ENCODE results near the gene IGFL1. TPM values are rescaled to one million over a fixed set of nuclear protein-coding genes. Genes with fewer than 3 reads are reported as not detected.
"Not testable (repeated sequence)": the region's sequence is repeated elsewhere in the genome, so short reads cannot be mapped to it uniquely, and the experiment has no call there.

Gene IGFL1
- total and polyA plus RNA-seq, 2 of the 4 experiments (the other 2 are of a cell fraction) = not detected

DNA sequence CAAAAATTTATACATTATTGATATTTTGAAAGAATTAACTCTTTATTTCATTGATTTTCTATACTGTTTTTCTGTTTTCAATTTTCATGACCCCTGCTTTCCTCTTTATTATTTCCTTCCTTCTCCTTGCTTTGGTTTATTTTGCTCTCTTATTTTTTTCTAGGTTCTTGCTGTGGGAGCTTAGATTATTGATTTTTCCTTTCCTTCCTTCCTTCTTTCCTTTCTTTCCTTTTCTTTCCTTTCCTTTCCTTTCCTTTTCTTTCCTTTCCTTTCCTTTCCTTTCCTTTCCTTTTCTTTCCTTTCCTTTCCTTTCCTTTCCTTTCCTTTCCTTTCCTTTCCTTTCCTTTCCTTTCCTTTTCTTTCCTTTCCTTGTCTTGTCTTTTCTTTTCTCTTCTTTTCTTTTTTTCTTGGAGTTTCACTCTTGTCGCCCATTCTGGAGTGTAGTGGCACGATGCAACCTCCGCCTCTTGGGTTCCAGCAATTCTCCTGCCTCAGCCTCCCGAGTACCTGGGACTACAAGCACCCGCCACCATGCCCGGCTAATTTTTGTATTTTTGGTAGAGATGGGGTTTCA, 13.6 kb downstream of the IGFL1 start:
- WGBS, 2 experiments (ENCODE audit: extremely low coverage in 2 of 2, insufficient read length in 1 of 2) = no CpG with 5 or more reads among the region's 6 CpGs
- H4K91ac ChIP-seq (ENCODE audit: insufficient read depth, low read depth, low read length); H3K18ac ChIP-seq (ENCODE audit: low read depth, low read length); H3K4me1 ChIP-seq (ENCODE audit: control insufficient read depth, insufficient read depth, low read length); H3K9me3 ChIP-seq (ENCODE audit: control insufficient read depth, insufficient read depth, low read length); H2AFZ ChIP-seq (replicated peaks; ENCODE audit: low read length, poor library complexity); H3K9me1 ChIP-seq (ENCODE audit: insufficient read depth, low read length); H2AK5ac ChIP-seq (ENCODE audit: low read depth, low read length); H2BK120ac ChIP-seq (ENCODE audit: low read depth, low read length); H4K8ac ChIP-seq (ENCODE audit: low read depth in 2 of 2, low read length in 2 of 2); H3K36me3 ChIP-seq (ENCODE audit: control insufficient read depth, insufficient read depth, low read length); H3K56ac ChIP-seq (ENCODE audit: extremely low read depth, insufficient read depth, low read length); dilution Hi-C loops (cut with HindIII; ENCODE audit: low sequenced_read_pairs, unreplicated experiment); H3K4ac ChIP-seq (ENCODE audit: low read depth, low read length); H3K27ac ChIP-seq (ENCODE audit: insufficient read depth, low read length); in situ Hi-C loops (cut with MboI; ENCODE audit: low sequenced_read_pairs); ATAC-seq (ENCODE audit: low read depth); H3K9ac ChIP-seq (ENCODE audit: low read depth, low read length); BruUV-seq (replicated peaks); H2BK15ac ChIP-seq (ENCODE audit: low read depth, low read length); DNase-seq; H2BK5ac ChIP-seq (ENCODE audit: low read depth, low read length, poor library complexity, severe bottlenecking); H3K4me3 ChIP-seq (ENCODE audit: insufficient read depth, low read depth, low read length); POLR2A ChIA-PET (ENCODE audit: unreplicated experiment); H3K23ac ChIP-seq (ENCODE audit: low read depth, low read length); intact Hi-C loops (cut with micrococcal nuclease); H4K5ac ChIP-seq (ENCODE audit: low read depth, low read length); H2BK20ac ChIP-seq (ENCODE audit: low read depth, low read length); H3K4me2 ChIP-seq (ENCODE audit: low read depth, low read length); H3K14ac ChIP-seq (replicated peaks; ENCODE audit: low read depth, low read length); H3K79me1 ChIP-seq (ENCODE audit: low read depth in 1 of 2, low read length in 2 of 2); H4K20me1 ChIP-seq (ENCODE audit: insufficient read depth, low read length); H2AK9ac ChIP-seq (replicated peaks; ENCODE audit: low read depth, low read length, poor library complexity): not testable (repeated sequence)
- CTCF ChIA-PET = interaction anchor here (1.1 kb wide), 1 partner anchor 9 kb away, joined by 4 read pairs; no protein-coding TSS in a partner anchor
- peaks cover 30% of the 10 kb centered on the region for H3K27me3 ChIP-seq (ENCODE audit: control insufficient read depth, insufficient read depth, low read length)
